Vagina (tissue), 2 donors: ENCODE data around the gene KCNH1. TPM values are rescaled to one million over a fixed set of nuclear protein-coding genes. Genes with fewer than 3 reads are reported as not detected.

Experiments used
- DNase-seq, 2 donors: peaks; one replicate each; pipeline ENCODE4 v3.0.0-alpha.2; 2017; ENCODE audit errors: extremely low spot score in 2 of 2
- H3K27ac ChIP-seq: fragments of 200-600 bp; sonication (generic); one replicate; pipeline ENCODE4 v1.5.1; 2019
- H3K27me3 ChIP-seq: fragments of 200-600 bp; sonication (generic); one replicate; pipeline ENCODE4 v1.5.1; 2019
- H3K36me3 ChIP-seq, 2 donors: fragments of 200-600 bp; sonication (generic); one replicate each; pipeline ENCODE4 v1.5.1; 2017 to 2019
- H3K4me1 ChIP-seq: fragments of 200-600 bp; sonication (generic); one replicate; pipeline ENCODE4 v1.5.1; 2019
- H3K4me3 ChIP-seq, 2 donors: fragments of 200-600 bp; sonication (generic); 1 replicate in 1 of 2; 2 replicates in 1 of 2; pipeline ENCODE4 v1.5.1; 2016 to 2019
- H3K9me3 ChIP-seq: fragments of 200-600 bp; sonication (generic); one replicate; pipeline ENCODE4 v1.5.1; 2019
- POLR2A ChIP-seq, 2 donors: fragments of 450-650 bp; IDR thresholded peaks; one replicate each; pipeline ENCODE4 v1.6.1; 2017; ENCODE audit warnings: antibody characterized with exemption in 2 of 2, mild to moderate bottlenecking in 2 of 2, moderate library complexity in 2 of 2
- POLR2AphosphoS5 ChIP-seq, 2 donors: sonication (generic); formaldehyde crosslinking; IDR thresholded peaks; one replicate each; pipeline ENCODE4 v1.9.0; 2017; ENCODE audit warnings: antibody characterized with exemption in 2 of 2, mild to moderate bottlenecking in 2 of 2, low read depth in 1 of 2; ENCODE audit not compliant: insufficient read depth in 1 of 2
- intact Hi-C: fragments of 100-400 bp; cut with DNase I; formaldehyde crosslinking; loops from one replicate; pipeline ENCODE4 v1.15.1; 2023
- total RNA-seq: library from RNA; depleted of rRNA; stranded (reverse); fragments of >200 nt; gene quantifications from one replicate; pipeline ENCODE4 v1.2.3, GENCODE V29; 2016
- TF ChIP-seq, protein P1 (sequence below), 3 experiments: fragments of 450-650 bp in 2 of 3; fragments of 200-600 bp in 1 of 3; sonication (generic) in 1 of 3; IDR thresholded peaks; one replicate each; pipeline ENCODE4 v1.5.1; 2017 to 2019; ENCODE audit warnings: antibody characterized with exemption in 3 of 3, mild to moderate bottlenecking in 2 of 3, moderate library complexity in 2 of 3

KCNH1 gene
- total RNA-seq, 1 donor from 2014 or later = 3.9 TPM

DNA sequence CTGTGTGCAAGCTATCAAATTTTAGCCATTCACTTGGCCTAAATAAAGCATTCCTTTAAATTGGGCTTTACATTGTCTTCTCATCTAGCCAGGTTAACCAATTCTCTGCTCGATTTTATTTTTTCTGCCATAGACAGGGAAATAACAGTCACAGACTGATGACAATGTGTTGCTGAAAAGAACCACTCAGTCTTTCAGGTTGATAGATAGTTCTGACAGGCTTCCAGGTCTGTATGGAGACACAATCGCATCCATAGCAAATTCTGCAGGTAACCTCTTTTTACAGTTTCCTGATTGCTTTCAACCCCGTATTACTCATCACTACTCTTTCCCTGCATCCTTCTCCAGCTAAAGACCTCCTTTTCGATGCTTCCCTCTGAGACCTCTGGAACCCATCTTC lies 198.0 kb downstream of the KCNH1 start:
- intact Hi-C loops = no loop called here
- Histone ChIP-seq H3K27ac (no peak overlapping the region), H3K4me3 (no peak overlapping the region), H3K27me3 (no peaks in the 10 kb centered on the region), H3K4me1 (no peaks in the 10 kb centered on the region), H3K9me3 (no peaks in the 10 kb centered on the region), H3K36me3 (no peaks in the 10 kb centered on the region)
- no peak for DNase-seq
- TF ChIP-seq POLR2AphosphoS5 (IDR thresholded peaks at IDR 0.05; ENCODE audit: insufficient read depth in 1 of 2, low read depth in 1 of 2) (no peak), POLR2A (IDR thresholded peaks at IDR 0.05) (no peak)
- TF ChIP-seq, protein P1, sequence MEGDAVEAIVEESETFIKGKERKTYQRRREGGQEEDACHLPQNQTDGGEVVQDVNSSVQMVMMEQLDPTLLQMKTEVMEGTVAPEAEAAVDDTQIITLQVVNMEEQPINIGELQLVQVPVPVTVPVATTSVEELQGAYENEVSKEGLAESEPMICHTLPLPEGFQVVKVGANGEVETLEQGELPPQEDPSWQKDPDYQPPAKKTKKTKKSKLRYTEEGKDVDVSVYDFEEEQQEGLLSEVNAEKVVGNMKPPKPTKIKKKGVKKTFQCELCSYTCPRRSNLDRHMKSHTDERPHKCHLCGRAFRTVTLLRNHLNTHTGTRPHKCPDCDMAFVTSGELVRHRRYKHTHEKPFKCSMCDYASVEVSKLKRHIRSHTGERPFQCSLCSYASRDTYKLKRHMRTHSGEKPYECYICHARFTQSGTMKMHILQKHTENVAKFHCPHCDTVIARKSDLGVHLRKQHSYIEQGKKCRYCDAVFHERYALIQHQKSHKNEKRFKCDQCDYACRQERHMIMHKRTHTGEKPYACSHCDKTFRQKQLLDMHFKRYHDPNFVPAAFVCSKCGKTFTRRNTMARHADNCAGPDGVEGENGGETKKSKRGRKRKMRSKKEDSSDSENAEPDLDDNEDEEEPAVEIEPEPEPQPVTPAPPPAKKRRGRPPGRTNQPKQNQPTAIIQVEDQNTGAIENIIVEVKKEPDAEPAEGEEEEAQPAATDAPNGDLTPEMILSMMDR (IDR thresholded peaks at IDR 0.05) = no peak

DNA sequence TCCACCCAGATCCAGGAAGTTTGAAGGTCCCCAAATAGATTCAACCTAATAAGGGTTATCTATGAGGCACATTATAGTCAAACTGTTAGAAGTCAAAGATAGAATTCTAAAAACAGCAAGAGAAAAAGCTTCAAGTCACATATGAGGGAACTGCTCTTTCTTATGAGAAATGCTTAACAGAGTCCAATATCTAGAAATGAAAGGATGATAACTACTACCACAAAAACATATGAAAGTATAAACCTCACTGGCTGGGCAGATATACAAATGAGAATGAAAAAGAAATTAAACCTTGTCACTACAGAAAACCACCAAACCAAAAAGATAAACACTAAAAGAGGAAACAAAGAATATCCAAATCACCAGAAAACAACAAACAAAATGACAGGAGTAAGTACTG lies 201.8 kb downstream of the KCNH1 start:
- TF ChIP-seq POLR2AphosphoS5 (IDR thresholded peaks at IDR 0.05; ENCODE audit: insufficient read depth in 1 of 2, low read depth in 1 of 2) (no peak), POLR2A (IDR thresholded peaks at IDR 0.05) (no peak)
- TF ChIP-seq, protein P1 (IDR thresholded peaks at IDR 0.05) = no peak
- intact Hi-C loops = no loop called here
- no peak overlapping the region for H3K4me3 ChIP-seq
- no peak for DNase-seq
- H3K9me3 ChIP-seq = no peaks in the 10 kb centered on the region
- H3K27ac ChIP-seq = no peak overlapping the region
- H3K27me3 ChIP-seq = no peaks in the 10 kb centered on the region
- no peaks in the 10 kb centered on the region for H3K36me3 ChIP-seq
- H3K4me1 ChIP-seq = no peaks in the 10 kb centered on the region

DNA sequence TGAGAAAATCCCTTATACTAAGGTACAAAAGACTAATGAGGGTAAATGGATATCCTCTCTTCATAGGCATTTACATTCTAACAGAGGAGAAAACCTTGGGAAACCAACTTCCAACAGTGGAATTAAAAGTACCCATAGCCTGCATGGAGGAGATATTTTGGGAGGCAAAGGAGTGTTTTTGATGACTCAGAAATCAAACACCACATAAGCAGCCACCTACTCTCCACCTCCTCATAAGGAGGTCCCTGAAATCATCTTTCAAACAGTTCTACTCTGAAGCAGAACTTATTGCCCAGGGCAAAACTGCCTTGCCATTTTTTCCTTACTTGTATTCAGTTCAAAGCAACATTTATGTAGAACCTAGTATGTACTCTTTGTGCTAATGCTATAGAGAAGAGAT lies 211.3 kb downstream of the KCNH1 start:
- no peaks in the 10 kb centered on the region for H3K9me3 ChIP-seq
- H3K27ac ChIP-seq = no peak overlapping the region
- H3K36me3 ChIP-seq = no peaks in the 10 kb centered on the region
- no peak overlapping the region for H3K4me3 ChIP-seq
- intact Hi-C loops = no loop called here
- no peak for DNase-seq
- H3K27me3 ChIP-seq = no peaks in the 10 kb centered on the region
- TF ChIP-seq, protein P1 (IDR thresholded peaks at IDR 0.05) = no peak
- no peak for TF ChIP-seq POLR2A (IDR thresholded peaks at IDR 0.05)
- no peak for TF ChIP-seq POLR2AphosphoS5 (IDR thresholded peaks at IDR 0.05; ENCODE audit: insufficient read depth in 1 of 2, low read depth in 1 of 2)
- no peaks in the 10 kb centered on the region for H3K4me1 ChIP-seq

DNA sequence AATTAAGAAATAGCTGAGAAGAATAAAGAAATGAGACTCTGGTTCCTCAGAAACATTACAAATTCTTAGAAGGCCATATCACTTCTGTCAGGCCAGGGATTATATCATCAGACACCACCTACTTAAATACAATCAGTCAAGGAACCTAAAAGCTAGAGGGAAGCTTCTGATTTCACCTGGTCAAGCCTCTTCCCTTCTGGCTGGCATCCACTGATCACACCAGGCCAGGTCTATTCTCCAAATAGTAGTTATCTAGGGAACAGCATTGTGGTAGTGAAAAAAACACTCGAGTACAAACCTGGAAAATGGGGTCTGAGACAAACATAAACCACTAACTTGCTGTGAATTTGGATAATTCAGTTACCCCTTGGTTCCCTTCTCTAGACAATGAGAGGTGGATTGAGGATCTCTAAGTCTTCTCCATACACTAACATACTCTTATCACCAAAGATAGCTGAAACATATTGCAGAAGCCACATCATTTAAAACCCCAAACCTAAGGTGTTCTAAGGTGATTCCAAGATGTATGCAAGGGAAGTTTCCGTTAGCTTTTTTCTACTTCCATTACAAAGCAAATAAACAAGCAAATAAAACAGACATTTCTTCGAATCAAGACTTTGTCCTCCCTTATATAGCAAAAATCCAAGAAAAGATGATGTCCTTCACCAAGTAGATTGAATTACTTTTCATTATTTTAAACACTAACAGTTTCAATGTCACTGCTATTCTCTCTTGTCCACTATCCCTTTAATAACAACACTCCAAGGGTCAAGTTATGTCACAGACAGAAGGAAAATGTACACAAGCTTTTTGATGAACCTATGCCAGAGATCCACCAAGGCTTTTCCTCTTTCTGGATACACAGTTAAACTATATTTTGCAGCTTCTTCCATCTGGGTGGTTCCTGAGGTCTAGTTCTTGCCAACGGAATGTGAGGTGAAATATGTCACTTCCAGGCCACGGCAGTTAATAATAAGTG lies 212.9 kb downstream of the KCNH1 start:
- Histone ChIP-seq H3K27me3 (no peaks in the 10 kb centered on the region), H3K27ac (no peak overlapping the region), H3K4me3 (no peak overlapping the region), H3K4me1 (no peaks in the 10 kb centered on the region), H3K9me3 (no peaks in the 10 kb centered on the region), H3K36me3 (no peaks in the 10 kb centered on the region)
- DNase-seq = no peak
- intact Hi-C loops = no loop called here
- TF ChIP-seq POLR2A (IDR thresholded peaks at IDR 0.05) (no peak), POLR2AphosphoS5 (IDR thresholded peaks at IDR 0.05; ENCODE audit: insufficient read depth in 1 of 2, low read depth in 1 of 2) (no peak)
- TF ChIP-seq, protein P1 (IDR thresholded peaks at IDR 0.05) = no peak

DNA sequence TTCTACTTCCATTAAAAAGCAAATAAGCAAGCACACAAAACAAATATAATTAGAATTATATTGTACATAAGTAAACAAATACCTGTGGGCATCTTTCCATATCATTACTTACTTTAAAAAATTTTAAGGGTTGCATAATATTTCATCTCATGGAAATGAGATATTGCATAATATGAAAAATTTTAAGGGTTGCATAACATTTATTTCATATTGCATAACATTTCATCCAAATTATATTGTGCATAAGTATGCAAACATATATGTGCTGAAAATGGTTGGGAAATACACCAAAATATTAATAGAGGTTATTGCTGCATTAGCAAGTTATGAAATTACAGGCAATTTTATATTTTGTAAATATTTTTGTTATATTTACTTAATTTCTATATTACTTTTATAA lies 213.7 kb downstream of the KCNH1 start:
- Histone ChIP-seq H3K36me3 (no peaks in the 10 kb centered on the region), H3K27ac (no peak overlapping the region), H3K27me3 (no peaks in the 10 kb centered on the region), H3K4me3 (no peak overlapping the region), H3K9me3 (no peaks in the 10 kb centered on the region), H3K4me1 (no peaks in the 10 kb centered on the region)
- intact Hi-C loops = no loop called here
- no peak for DNase-seq
- TF ChIP-seq POLR2A (IDR thresholded peaks at IDR 0.05) (no peak), POLR2AphosphoS5 (IDR thresholded peaks at IDR 0.05; ENCODE audit: insufficient read depth in 1 of 2, low read depth in 1 of 2) (no peak)
- TF ChIP-seq, protein P1 (IDR thresholded peaks at IDR 0.05) = no peak
